Suprapubic skin (tissue), 4 donors: Measurements from ENCODE around the gene AGBL1.
"Not testable (repeated sequence)": the region's sequence is repeated elsewhere in the genome, so short reads cannot be mapped to it uniquely, and the experiment has no call there.

ENCODE experiments used
- CTCF ChIP-seq, 2 donors: fragments of 200-600 bp in 1 of 2; fragments of 450-650 bp in 1 of 2; sonication (generic) in 1 of 2; IDR thresholded peaks; one replicate each; pipeline ENCODE4 v1.5.1; 2016 to 2019; ENCODE audit warnings: antibody characterized with exemption in 2 of 2, mild to moderate bottlenecking in 1 of 2, moderate library complexity in 1 of 2
- EP300 ChIP-seq: sonication (generic); formaldehyde crosslinking; IDR thresholded peaks from one replicate; pipeline ENCODE4 v1.6.1; 2017; ENCODE audit warnings: antibody characterized with exemption
- POLR2A ChIP-seq, 2 donors: fragments of 450-650 bp; IDR thresholded peaks; one replicate each; pipeline ENCODE4 v1.6.1; 2017; ENCODE audit warnings: antibody characterized with exemption in 2 of 2, mild to moderate bottlenecking in 2 of 2, moderate library complexity in 2 of 2
- POLR2AphosphoS5 ChIP-seq, 3 donors: sonication (generic); formaldehyde crosslinking; IDR thresholded peaks; one replicate each; pipeline ENCODE4 v1.6.1; 2017; ENCODE audit warnings: antibody characterized with exemption in 3 of 3

GRCh38 chr15:86465470-86466039, 385.9 kb downstream of the AGBL1 start:
- TF ChIP-seq POLR2A (IDR thresholded peaks at IDR 0.05); CTCF (IDR thresholded peaks at IDR 0.05); POLR2AphosphoS5 (IDR thresholded peaks at IDR 0.05); EP300: not testable (repeated sequence)
